Measurements from ENCODE around the gene HIPK4.
"Not testable (repeated sequence)": the region's sequence is repeated elsewhere in the genome, so short reads cannot be mapped to it uniquely, and the experiment has no call there.

Gene HIPK4

DNA sequence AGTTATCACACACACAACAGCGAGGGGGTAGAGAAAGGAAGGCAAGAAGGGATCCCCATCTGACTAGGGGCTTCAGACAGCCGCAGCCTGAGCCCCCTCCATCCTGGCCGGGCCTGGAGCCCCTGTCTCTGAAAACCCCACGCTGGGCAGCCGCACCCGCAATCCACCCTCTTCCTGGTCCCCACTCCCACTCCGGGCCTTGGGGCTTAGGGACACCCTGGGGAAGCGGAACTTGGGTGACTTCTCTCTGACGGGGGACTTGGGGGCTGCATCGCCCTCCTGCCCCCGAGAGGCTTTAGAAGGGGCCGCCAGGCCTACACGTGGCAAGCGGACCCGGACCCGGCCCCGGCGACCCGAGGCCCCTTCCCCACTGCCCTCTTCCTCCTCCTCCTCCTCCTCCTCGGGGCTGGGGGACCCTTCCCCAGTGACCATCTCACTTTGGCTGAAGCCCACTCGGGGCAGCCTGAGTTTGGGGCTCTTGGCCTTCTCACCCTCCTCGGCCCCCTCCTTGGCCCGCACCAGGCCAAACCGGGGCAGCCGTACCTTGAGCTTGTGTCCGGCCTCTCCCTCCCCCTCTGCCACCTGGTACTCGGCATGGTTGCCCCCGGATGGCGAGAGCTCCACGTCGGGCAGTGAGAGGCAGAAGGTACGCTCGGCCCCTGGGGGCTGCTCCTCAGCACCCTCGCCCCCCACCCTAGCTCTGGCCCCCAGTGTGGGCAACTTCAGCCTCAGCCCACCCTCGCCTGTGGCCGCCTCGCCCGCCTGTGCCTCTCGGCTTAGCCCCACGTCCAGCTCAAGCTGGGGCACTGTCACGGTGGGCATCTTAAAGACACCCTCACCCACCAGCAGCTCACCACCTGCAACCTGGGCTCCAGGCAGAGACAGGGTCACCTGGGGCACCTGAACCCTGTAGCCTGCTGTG lies 4.2 kb upstream of the HIPK4 start:
- no peak for DNase-seq (ENCODE audit: low spot score)

DNA sequence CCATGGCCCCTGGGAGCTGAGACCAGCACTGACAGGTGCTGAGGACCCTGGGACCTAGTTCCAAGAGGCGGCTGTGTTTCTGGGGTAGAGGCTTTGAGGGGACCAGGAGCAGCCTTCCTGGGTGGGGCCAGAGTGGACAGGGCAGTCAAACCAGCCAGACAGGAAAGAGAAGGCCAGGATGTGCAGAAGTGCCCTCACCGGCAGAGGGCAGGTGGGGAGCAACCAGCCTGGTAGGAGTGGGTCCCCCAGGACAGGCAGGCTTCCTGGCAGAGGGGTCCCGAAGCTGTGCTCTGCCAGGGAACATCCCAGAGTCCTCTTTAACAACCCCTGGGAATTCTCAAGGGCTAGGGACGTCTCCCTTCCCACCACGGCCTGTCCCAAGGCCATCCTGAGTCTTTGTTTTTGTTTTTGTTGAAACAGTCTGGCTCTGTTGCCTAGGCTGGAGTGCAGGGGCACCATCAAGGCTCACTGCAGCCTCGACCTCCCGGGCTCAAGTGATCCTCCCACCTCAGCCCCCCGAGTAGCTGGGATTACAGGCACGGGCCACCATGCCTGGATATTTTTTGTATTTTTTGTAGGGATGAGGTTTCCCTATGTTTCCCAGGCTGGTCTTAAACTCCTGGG lies 3.0 kb upstream of the HIPK4 start:
- DNase-seq (ENCODE audit: low spot score): no peak

DNA sequence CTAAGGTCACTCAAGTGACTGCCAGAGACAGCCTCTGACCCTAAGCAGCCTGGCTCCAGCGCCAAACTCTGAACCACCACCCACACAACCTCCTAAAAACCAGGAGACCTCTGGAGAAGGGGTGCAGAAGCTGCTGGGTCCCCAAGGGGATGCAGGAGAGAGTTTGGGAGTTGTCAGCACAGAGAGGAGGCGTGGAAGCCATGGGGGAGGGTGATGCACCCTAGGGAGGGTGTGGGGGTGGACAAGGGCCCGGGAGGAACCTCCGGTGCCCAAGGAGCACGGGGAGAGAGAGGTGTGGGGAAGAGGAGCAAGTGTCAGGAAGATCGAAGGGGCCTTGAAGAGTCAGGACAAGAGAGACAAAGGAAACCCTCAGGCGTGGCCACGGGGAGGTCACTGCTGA lies 2.1 kb upstream of the HIPK4 start:
- no peak for DNase-seq (ENCODE audit: low spot score)

DNA sequence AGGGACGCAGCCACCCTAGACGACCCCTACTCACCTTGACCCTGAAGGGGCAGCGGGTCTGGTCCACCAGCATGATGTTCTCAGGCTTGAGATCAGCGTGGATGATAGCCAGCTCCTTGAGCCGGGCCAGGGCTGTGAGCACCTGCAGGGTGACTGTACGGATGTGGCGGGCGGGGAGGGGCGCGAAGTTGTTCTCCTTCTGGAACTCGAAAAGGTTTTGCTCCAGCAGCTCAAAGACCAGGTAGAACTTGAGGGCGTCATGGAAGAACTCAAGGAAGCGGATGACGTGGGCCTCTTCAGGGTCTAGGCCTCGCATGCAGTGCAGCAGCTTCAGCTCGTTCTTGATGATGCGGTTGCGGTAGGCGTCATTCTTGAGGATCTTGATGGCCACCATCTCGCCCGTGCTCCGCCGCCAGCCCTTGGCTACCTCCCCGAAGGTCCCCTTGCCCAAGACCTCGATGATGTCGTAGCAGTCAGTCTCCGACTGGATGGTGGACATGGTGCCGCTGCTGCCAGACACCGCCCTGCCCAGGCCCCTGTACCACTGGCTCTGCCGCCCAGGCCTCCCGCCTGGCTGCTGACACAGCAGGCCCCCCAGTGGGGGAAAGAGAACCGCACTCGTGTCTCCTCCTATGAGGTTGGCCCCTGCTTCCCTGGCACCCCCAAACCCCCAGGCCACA lies 437 bp downstream of the HIPK4 start:
- no peak for DNase-seq (ENCODE audit: low spot score)

DNA sequence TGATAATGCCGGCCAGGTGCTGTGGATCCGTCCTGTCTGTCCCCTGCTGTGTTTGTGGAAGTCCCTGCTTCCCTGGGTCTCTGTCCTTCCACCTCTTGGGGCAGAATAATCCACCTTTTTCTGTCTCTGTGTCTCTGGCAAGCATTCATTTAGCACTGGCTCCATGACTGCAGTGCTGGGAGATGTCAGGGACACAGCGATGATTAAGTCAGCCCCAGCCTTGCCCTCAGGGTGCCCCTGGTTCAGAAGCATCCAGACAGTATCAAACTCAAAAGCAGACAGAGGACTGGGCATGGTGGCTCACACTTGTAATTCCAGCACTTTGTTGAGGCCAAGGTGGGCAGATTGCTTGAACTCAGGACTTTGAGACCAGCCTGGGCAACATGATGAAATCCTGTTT lies 1.5 kb downstream of the HIPK4 start:
- no peak for DNase-seq (ENCODE audit: low spot score)

DNA sequence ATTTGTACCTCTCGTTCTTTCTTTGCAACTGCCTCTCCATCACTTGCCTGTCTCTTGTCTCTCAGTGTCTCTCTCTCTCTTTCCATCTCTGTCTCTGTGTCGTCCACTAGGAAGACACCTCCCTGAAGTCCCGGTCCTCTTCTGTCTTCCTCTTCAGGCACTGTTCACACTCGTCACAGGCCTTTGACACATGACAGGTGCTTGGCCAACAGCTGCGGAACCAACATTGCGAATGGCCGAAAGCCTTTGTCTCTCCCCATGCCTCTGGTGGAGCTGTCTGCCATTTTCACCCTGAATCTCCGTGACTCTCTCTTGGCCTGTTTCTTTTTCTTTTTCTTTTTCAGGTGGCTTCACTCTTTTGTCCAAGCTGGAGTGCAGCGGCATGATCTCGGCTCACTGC lies 2.8 kb downstream of the HIPK4 start:
- DNase-seq (ENCODE audit: low spot score): no peak

DNA sequence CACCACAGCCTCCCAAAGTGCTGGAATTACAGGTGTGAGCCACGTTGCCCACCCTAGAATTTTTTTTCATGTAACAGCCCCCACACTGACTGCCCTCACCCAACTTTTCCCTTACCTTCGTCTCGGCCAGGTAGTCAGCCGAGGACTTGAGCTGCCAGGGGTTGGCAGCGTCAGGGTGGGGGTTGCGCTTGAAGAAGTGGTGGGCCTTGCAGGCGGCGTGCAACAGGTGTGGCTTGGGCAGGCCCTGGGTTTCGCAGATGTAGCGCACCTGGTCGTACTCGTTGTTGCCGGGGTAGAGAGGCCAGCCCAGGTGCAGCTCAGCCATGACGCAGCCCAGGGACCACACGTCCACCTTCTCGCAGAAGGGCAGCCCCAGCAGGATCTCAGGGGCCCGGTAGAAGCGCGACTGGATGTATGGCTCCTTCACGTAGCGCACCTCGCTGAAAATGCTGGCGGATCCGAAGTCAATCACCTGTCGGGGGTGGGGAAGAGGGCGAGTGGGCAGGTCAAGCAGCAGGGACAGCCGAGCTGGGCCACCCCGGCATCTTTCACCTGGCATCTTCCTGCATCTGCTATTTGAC lies 6.2 kb downstream of the HIPK4 start:
- no peak for DNase-seq (ENCODE audit: low spot score)

DNA sequence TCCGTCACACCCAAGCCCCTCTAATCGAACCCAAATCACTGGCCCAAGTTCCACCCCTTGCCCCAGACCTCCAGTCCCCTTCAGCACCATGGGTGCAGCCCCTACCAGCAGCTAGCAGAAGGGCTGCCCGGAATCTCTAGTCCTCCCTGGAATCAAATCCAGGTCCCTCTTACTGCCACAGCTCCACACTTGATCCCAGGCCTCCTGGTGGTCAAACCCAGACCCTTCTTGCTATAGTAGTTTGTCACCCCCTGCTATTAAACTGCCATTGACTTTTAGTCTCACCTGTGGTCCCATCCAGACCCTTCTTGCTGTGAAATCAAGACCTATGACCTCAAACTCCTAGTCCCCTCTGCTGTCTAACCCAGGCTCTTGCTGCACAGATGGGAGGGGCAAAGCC lies 8.7 kb downstream of the HIPK4 start:
- DNase-seq (ENCODE audit: low spot score): no peak

DNA sequence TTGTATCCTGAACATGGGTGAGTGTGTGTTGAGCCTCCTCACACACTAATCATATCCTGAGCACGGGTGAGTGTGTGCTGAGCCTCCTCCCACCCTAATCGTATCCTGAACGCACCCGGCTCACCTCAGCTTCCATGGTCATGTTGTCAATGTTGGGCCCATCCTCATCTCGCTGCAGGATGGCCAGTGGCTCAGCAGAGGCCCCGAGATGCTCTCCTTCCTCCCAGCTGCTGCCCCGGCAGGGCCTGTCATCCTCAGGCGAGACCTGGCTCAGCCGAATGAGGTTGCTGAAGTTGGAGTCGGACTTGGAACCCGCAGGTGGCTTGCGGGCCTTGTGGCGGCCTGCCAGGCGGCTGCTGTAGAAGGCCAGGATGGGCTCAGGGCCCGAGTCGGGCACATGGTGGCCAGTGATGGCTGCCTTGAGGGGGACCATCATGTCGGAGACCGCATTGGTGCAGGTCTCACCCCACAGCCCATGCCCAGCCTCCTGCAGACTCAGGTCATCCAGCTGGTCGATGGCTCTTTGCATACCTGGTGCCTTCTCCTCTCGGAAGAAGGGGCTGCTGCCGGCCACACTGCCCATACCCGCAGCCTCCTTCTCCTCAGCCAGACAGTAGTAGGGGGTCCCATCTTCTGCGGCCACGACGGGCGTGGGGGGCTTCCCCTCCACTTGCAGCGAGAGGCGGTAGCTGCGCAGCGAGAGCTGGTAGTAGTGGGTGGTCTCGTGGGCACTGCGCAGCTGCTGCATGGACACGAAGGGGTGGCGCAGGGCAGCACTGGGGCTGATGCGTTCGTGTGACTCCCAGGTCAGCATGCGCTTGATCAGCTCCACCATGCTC lies 9.6 kb downstream of the HIPK4 start:
- DNase-seq (ENCODE audit: low spot score): no peak

DNA sequence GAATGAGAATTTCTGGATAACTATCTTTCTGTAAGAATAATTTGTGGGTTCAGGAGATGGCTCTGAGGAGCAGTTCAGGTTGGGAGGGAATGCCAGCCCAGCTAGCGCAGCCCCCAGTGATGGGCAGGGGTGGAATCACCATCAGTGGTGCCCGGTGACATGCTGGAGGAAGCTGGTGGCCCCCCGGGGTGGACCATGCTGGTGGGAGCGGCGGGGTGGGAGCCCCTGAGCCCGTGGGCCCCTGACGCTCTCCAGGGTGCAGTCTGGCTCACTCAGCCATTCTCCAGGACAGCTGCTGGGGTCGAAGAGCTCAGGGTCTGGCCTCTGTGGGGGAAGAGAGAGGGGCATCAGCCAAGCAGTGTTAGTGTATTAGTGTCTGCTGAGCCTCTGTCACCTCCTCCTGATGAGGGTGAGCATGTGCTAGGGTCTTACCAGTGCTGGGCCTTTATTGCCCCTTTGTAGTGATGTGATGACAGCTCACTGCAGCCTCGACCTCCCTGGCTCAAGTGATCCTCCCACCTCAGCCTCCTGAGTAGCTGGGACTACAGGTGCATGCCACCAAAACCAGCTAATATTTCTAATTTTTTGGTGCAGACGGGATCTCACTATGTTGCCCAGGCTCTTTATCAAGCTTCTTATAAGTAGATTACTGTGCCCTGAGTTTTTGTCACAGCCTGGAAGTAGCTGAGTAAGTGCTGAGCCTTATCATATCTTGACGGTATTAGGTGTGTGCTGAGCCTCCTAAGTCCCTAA lies 10.4 kb downstream of the HIPK4 start:
- DNase-seq (ENCODE audit: low spot score): no peak

DNA sequence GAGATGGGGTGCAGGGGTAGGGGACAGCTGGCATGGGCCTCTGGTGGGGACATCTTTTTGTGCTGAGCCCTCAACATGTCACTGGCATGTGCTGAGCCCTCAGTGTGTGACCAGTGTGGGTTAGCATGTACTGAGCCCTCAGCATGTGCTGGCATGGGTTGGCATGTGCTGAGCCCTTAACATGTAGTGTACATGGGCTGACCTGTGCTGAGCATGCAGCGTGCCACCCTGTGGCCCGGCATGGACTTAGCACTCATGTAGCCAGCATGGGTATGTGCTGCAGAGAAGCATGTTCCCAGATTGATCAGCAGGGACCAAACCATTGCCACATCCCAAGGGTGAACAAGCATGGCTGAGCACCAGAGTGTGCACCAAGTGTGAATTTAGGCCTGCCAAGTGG lies 11.5 kb downstream of the HIPK4 start:
- DNase-seq (ENCODE audit: low spot score): no peak

DNA sequence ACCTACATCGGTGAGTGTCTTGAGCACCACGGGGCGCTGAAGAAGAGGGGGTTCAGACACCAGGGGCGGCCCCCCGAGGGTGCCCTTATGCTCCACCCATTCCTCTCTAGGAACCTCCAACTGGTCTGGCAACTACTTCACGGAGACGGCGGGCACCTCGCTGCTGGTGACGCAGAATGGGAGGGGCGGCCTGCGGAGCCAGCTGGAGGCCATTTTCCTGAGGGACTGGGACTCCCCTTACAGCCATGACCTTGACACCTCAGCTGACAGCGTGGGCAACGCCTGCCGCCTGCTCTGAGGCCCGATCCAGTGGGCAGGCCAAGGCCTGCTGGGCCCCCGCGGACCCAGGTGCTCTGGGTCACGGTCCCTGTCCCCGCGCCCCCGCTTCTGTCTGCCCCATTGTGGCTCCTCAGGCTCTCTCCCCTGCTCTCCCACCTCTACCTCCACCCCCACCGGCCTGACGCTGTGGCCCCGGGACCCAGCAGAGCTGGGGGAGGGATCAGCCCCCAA lies 12.1 kb downstream of the HIPK4 start:
- no peak for DNase-seq (ENCODE audit: low spot score)

DNA sequence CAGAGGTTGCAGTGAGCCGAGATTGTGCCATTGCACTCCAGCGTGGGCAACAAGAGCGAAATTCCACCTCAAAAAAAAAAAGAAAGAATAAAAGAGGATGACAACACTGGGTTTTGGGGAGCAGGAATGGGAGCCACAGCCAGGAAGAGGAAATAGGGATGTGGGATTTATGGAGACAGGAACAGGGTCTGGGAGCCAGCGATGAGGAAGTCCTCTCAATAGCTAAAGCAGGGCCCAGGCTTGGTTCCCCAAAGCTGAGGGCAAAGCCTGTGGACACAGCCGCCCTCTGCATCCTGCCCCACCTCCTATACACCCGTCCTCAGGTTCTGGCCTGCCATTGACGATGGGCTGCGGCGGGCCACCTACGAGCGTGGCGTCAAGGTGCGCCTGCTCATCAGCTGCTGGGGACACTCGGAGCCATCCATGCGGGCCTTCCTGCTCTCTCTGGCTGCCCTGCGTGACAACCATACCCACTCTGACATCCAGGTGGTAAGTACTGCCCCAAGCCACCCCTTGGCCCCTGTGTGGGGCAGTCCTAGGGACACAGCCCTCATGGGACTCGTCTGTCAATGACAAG lies 13.6 kb downstream of the HIPK4 start:
- no peak for DNase-seq (ENCODE audit: low spot score)

DNA sequence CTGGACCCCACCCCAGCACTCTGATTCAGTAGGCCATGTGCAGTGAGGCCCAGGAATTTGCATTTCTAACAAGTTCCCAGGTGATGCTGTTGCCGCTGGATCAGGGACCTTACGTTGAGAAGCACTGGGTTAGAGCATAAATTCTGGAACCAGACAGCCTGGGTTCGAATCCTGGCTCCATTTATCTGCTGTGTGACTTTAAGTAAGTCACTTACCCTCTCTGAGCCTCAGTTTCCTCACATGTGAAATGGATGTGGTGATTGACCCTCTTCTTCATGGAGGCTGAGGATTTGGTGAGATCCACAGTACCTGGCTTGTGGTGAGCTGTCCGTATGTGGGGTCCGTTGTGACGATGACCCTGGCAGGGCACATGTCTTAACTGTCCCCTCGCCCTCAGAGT lies 15.9 kb downstream of the HIPK4 start:
- DNase-seq (ENCODE audit: low spot score): no peak

DNA sequence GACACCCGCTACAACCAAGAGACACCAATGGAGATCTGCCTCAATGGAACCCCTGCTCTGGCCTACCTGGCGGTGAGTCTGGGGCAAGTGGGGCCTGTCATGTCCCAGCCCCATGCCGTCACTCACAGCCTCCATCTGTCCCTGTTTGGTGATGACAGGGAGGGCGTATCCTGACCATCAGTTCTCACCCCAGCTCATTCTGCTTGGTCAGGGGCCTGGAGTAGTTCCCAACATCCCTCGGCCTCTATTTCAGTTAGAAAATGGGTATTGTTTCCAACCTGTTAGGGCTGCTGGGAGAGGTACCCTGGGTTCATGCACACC lies 18.2 kb downstream of the HIPK4 start:
- no peak for DNase-seq (ENCODE audit: low spot score)

DNA sequence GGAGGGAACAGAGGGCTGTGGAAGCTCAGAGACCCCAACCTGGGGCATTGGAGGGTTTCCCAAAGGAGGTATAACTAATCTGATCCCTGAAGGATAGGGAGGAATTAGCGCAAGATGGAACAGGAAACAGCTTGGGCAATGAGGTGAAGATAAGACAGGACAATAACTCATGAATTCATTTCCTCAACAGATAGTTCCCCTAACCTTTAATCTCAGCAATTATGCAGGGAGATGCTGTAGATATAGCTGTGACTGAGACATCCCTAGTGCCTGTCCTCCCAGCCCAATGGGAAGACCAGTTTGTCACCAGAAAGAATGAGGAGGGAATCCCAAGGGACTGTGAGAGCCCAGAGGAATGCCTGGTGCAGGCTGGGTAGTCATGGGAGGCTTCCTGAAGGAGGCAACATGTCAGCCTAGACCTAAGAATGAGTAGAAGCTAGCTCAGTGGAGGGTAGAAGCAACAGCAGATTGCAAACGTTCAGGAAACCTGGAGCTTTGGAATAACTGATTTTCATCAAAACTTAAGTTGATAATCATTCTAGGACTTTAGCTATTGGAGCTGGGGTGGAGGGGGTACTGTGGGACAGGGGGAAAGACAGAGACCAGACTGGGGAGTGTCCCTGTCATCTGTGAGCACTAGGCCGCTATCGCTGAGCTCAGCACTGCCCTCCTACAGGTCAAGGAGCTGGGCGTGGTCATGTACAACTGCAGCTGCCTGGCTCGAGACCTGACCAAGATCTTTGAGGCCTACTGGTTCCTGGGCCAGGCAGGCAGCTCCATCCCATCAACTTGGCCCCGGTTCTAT lies 18.8 kb downstream of the HIPK4 start:
- no peak for DNase-seq (ENCODE audit: low spot score)

DNA sequence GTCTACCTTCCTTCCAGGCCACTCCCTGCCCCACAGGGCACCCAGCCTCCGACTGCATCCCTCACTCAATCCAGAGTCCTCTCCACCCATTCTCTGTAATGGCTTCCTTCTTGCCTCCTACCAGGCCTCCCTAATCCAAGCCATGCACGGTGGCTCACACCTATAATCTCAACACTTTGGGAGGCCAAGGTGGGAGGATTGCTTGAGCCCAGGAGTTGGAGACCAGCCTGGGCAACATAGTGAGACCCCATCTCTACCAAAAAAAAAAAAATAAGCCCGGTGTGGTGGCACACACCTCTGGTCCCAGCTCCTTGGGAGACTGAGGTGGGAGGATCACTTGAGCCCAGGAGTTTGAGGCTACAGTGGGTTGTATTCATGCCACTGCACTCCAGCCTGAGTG lies 19.7 kb downstream of the HIPK4 start:
- not testable (repeated sequence) for DNase-seq (ENCODE audit: low spot score)

DNA sequence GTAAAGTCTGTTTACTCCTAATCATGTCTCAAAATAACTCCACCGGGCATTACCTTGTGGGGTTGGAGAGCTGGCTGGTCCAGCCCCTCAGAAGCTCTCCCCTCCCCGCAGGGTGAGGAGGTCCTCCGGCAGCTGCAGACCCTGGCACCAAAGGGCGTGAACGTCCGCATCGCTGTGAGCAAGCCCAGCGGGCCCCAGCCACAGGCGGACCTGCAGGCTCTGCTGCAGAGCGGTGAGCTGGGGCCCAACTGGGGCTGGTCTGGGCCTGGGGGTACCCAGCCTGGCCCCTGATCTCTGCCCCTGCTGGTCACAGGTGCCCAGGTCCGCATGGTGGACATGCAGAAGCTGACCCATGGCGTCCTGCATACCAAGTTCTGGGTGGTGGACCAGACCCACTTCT lies 20.2 kb downstream of the HIPK4 start:
- DNase-seq (ENCODE audit: low spot score): no peak

DNA sequence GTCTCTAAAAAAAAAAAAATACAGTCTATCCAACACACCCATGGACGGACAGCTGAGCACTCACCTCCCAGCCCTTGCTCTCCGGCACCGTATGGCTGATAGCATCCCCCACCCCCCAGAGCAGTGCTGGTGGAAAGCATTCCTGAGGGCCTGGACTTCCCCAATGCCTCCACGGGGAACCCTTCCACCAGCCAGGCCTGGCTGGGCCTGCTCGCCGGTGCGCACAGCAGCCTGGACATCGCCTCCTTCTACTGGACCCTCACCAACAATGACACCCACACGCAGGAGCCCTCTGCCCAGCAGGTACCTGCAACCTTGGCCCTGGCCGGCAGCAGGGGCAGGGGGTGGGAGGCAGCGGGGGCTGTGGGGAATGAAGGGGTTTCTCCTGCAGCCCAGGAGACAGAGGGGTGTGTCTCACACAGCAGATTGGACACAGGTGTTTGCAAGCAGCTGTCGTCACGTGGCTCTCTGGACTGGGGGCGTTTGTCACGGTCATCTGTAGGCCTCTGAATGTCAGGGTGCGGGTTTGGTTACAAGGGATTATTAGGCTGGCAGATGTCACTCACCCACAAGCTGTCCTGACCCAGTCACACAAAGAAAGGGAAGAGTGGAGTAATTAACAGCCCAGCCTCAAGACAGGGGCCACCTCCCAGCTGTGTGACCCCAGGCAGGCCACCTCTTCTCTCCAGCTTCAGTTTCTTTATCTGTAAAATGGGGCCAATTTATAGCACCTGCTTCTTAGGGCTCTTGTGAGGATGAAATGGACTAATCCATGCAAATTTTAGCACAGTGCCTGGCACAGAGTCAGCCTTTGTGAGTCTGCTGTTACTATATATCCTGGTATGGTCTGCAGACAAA lies 22.2 kb downstream of the HIPK4 start:
- DNase-seq (ENCODE audit: low spot score): no peak
